ENCODE data around the gene MCEMP1. TPM values are rescaled to one million over a fixed set of nuclear protein-coding genes. Genes with fewer than 3 reads are reported as not detected.

Gene MCEMP1, protein sequence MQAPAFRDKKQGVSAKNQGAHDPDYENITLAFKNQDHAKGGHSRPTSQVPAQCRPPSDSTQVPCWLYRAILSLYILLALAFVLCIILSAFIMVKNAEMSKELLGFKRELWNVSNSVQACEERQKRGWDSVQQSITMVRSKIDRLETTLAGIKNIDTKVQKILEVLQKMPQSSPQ
- total RNA-seq (2022; extraction: Qiagen RNA extraction): not detected in 5 replicates

DNA sequence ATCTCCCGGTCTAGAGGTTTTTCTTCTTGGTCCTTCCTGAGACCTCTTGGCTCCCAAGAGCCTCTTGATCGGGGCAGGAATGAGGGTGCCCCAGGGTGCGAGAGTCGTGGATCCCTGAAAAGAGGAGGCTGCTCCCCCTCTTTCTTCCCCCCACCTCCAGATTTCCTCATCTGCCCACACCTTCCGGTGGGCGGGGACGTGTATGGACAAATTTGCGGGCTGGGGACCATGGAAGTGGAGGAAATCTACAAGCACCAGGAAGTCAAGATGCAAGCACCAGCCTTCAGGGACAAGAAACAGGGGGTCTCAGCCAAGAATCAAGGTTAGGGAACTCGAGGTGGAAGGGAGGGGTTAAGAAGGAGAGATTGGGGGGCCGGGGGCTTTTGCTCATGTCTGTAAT, at the start of gene MCEMP1:
Gene MCEMP1, plus strand, starts transcription at position 237 of the 400 bp plus-strand sequence. Its CDS starts 31 bp downstream, at position 268.

DNA sequence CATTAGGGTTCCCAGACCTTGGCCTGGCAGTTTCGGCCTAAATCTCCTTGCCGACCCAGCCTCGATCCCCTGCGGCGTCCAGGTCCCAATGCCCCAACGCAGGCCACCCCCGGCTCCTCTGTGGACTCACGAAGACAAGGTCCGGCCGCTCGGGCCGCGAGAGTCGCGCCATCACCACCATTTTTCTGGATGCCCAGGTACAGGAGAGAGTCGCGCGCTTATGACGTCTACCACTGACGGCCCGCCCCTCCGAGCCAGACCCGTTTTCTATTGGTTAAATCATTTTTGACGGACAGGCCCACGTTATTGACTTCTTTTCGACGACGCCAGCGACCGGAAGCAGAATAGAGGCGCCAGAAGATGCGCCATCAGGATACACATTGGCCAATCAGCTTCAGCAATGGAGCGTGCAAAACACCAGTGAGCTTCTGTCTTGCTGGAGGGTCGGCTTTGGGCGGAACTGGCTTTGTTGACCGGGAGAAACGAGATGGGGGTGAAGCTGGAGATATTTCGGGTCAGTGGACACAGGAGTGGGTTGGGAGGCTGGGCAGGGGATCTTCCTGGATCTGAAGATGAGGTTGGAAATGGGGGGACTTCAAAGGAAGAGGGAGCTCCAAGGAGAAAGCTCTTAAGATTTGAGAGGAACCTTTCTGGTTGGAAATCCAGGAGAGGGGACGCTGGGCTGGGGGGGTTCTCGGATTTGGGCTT, 47.4 kb upstream of the MCEMP1 start, which contains the start of the genes PET100 and XAB2:
Gene PET100, plus strand, starts transcription at position 447 of the 708 bp plus-strand sequence. Its CDS starts 41 bp downstream, at position 488.
Gene XAB2, minus strand, starts transcription at position 199 of the 708 bp plus-strand sequence. Its CDS starts 18 bp downstream, at position 181.

DNA sequence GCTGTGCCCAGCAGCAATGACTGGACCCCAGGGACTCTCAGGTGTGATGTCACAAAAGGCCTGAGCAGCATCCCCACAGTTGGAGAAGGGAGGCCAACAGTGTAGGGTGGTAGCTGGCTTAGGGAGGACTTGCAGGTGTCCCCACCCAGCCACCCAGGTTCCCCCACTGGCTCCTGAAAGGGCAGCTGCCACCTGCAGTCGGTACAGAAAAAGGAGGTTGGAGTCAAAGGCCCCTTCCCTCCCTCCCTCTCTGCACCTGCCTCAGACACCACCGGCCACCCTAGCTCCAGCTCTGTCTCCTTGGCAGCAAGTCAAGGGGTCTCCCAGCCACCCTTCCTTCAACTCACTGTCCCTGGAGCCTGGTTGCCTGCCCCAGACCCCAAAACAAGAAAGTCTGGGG, 43.2 kb upstream of the MCEMP1 start, which contains the start of gene PCP2:
Gene PCP2, minus strand, starts transcription at position 22 of the 400 bp plus-strand sequence. CDS start 262 bp downstream, outside the sequence.

DNA sequence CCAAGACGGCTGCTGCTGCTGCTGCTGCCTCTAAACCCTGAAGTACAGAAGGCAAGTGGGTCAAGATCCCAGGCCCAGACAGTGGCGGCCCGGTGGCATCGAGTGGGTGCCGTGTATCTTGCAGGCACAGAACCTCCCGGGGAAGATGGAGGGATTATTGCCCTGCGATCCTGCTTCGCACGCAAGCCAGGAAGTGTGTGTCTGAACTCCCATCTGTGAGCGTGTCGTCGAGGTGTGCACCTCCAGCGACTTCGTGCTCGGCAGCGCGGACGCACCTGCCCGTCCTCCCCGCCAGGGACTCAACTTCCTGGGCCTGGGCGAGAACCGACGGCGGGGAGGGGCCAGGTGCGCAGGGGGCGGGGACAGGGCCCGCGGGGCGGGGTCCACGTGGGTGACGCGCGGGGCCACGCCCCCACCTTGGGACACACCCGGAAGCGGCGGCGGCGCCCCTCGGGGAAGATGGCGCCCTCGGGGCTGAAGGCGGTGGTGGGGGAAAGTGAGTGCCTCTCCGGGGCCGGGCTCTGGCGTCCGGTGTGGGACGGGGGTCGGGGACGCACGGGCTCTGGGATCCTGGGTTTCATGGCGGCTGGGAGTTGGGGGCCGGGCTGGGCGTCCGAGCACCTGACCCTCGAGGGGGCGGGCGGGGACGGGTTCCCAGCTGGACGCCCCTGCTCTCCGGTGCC, 40.1 kb upstream of the MCEMP1 start, which contains the start of gene STXBP2:
Gene STXBP2, plus strand, starts transcription at position 420 of the 683 bp plus-strand sequence. Its CDS starts 40 bp downstream, at position 460.

DNA sequence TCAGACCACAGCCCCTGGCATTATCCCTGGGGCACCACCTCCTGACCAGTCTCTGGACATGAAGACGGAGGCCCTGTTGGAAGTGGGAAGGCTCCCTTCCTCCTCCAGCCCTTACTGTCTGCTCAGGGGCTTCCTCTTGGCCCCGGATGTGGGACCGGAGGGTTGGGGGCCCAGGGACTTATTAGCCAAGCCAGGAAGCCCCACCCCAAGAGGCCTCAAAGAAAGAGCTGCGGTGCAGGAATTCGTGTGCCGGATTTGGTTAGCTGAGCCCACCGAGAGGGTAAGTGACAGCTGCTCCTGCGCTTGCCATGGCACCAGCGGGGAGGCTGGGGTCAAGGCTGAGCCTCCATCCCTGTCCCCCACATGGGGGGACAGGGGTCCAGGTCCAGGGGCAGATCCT, 8.0 kb upstream of the MCEMP1 start, which contains the start of gene RETN:
Gene RETN, plus strand, starts transcription at position 208 of the 400 bp plus-strand sequence. CDS start 278 bp downstream, outside the sequence.

DNA sequence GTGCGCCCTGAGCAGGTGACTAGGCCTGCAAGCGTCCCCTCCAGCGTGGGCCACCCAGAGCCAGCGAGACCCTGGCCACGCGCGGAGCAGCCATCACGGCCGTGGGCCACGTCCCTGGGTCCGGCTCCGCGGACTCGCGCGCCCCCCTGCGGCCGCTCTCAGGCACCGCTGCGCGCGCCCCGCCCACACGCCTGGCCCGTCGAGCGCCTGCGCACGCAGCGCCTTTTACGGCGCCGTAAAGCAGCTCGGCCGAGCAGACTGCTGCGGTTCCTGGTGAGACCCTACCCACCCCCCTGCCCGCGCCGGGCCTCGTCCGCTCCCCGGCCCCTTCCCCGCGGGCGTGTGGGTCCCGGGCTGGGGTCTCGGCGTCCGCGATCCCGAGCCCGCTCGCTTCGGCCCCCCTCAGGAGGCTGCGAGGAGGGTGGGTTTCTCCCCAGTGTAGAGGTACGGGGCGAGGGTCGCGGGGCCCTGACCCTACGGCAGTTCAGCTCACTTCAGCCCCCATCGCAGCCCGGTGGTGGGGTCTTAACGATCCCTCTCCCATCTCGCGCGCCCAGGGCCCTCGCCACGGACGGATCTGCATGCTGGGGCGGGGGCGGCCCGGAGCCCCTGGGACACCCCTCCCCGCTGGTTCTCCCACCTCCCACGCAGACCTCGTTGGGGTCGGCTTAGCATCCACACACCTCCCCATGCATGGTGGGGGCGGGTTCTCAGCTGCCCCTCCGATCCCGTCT, 3.9 kb downstream of the MCEMP1 start, which contains the start of gene TRAPPC5:
Gene TRAPPC5, plus strand, starts transcription at position 228 of the 734 bp plus-strand sequence. CDS start 1,421 bp downstream, outside the sequence.

DNA sequence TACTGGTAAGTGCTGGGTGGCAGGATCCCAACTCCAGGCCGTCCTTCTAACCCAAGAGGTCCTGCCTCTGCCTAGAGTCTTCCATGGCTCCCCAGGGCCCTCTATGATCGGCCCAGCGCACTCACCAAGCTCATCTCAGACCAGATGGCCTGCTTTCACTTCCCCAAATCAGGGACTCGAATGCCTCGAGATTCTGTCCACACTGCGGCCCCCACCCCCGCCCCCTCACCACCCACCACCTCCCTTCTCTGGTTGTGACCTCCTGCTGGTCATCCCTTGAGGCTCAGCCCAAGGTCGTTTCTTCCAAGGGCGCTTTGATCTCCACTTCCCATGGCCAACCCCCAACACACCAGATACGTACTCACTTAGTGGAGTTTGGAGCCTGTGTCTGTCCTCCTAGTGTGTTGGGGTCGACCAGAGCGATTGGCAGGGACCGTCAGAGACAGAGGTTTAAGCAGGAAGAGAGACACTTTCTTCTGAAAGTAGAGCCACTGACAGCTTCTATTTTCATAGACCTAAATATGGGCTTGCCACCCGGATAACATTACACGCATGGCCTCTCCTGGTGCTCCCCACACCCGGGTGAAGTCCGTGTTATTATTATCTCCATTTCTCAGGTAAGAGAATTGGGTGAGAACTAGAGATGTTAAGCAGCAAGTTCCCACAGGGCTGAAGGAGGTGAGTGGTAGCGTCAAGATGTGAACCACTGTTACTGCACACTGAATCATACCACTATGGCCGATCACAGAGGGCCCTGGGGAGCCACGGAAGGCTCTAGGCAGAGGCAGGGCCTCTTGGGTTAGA, 25.0 kb downstream of the MCEMP1 start, which contains the start of gene FCER2:
Gene FCER2, minus strand, starts transcription at position 478 of the 804 bp plus-strand sequence. CDS start 2,371 bp downstream, outside the sequence.

Other genes starting within 250 kb of the MCEMP1 start
- 1.3 to 2.6 TPM (median 1.6 TPM) in 5 replicates for gene PEX11G, start 188.1 kb upstream of the MCEMP1 start, total RNA-seq (2022; extraction: Qiagen RNA extraction)
- gene ZNF358, start 161.0 kb upstream of the MCEMP1 start, total RNA-seq (2022; extraction: Qiagen RNA extraction): 16.4 to 21.2 TPM (median 18.2 TPM) in 5 replicates
- 8.9 to 13.5 TPM (median 11.5 TPM) in 5 replicates for gene MCOLN1, start 154.5 kb upstream of the MCEMP1 start, total RNA-seq (2022; extraction: Qiagen RNA extraction)
- gene PNPLA6, start 141.4 kb upstream of the MCEMP1 start, total RNA-seq (2022; extraction: Qiagen RNA extraction): 23.0 to 39.6 TPM (median 34.5 TPM) in 5 replicates
- 4.0 to 6.3 TPM (median 5.3 TPM) in 5 replicates for gene CAMSAP3, start 81.2 kb upstream of the MCEMP1 start, total RNA-seq (2022; extraction: Qiagen RNA extraction)
- 21.5 to 26.3 TPM (median 25.6 TPM) in 5 replicates for gene XAB2, start 47.5 kb upstream of the MCEMP1 start, total RNA-seq (2022; extraction: Qiagen RNA extraction)
- gene PET100, start 47.3 kb upstream of the MCEMP1 start, total RNA-seq (2022; extraction: Qiagen RNA extraction): 46.3 to 68.9 TPM (median 59.4 TPM) in 5 replicates
- not detected in 5 replicates for gene PCP2, start 43.4 kb upstream of the MCEMP1 start, total RNA-seq (2022; extraction: Qiagen RNA extraction)
- 31.0 to 45.2 TPM (median 40.0 TPM) in 5 replicates for gene STXBP2, start 40.0 kb upstream of the MCEMP1 start, total RNA-seq (2022; extraction: Qiagen RNA extraction)
- not detected in 5 replicates for gene RETN, start 8.0 kb upstream of the MCEMP1 start, total RNA-seq (2022; extraction: Qiagen RNA extraction)
- 45.4 to 107 TPM (median 106 TPM) in 5 replicates for gene TRAPPC5, start 3.7 kb downstream of the MCEMP1 start, total RNA-seq (2022; extraction: Qiagen RNA extraction)
- gene FCER2, start 25.0 kb downstream of the MCEMP1 start, total RNA-seq (2022; extraction: Qiagen RNA extraction): not detected in 5 replicates
- gene CLEC4G, start 55.0 kb downstream of the MCEMP1 start, total RNA-seq (2022; extraction: Qiagen RNA extraction): not detected in 5 replicates
- gene CD209, start 70.4 kb downstream of the MCEMP1 start, total RNA-seq (2022; extraction: Qiagen RNA extraction): not detected in 5 replicates
- gene CLEC4M, start 86.2 kb downstream of the MCEMP1 start, total RNA-seq (2022; extraction: Qiagen RNA extraction): not detected in 5 replicates
- gene EVI5L, start 153.1 kb downstream of the MCEMP1 start, total RNA-seq (2022; extraction: Qiagen RNA extraction): 1.1 to 1.9 TPM (median 1.8 TPM) in 5 replicates
- 0.19 to 0.46 TPM (median 0.39 TPM) in 5 replicates for gene PRR36, start 197.3 kb downstream of the MCEMP1 start, total RNA-seq (2022; extraction: Qiagen RNA extraction)
- gene LRRC8E, start 211.4 kb downstream of the MCEMP1 start, total RNA-seq (2022; extraction: Qiagen RNA extraction): 5.4 to 6.4 TPM (median 6.0 TPM) in 5 replicates
- 10.6 to 15.8 TPM (median 15.4 TPM) in 5 replicates for gene MAP2K7, start 226.8 kb downstream of the MCEMP1 start, total RNA-seq (2022; extraction: Qiagen RNA extraction)
- 0.42 to 2.8 TPM (median 1.8 TPM) in 5 replicates for gene TGFBR3L, start 237.7 kb downstream of the MCEMP1 start, total RNA-seq (2022; extraction: Qiagen RNA extraction)
- gene SNAPC2, start 243.2 kb downstream of the MCEMP1 start, total RNA-seq (2022; extraction: Qiagen RNA extraction): 19.2 to 30.9 TPM (median 28.9 TPM) in 5 replicates
- gene CTXN1, start 249.0 kb downstream of the MCEMP1 start, total RNA-seq (2022; extraction: Qiagen RNA extraction): 8.9 to 22.8 TPM (median 20.7 TPM) in 5 replicates

All from A549 treated with Mapracorat at 1 μM for 4 hours (cell line).